C4-2B (cell line): ENCODE data around the gene CTDSPL.

Experiments
- H3K27ac ChIP-seq: fragments of 450-650 bp; 2 replicates; pipeline ENCODE4 v1.5.1; 2017
- ZFX ChIP-seq: fragments of 450-650 bp; IDR thresholded peaks from 2 replicates; pipeline ENCODE4 v1.6.1; 2017
- TF ChIP-seq, protein P1 (sequence below): fragments of 450-650 bp; conservative IDR thresholded peaks from 2 replicates; pipeline ENCODE4 v1.5.1; 2017; ENCODE audit warnings: mild to moderate bottlenecking

The CTDSPL gene

DNA sequence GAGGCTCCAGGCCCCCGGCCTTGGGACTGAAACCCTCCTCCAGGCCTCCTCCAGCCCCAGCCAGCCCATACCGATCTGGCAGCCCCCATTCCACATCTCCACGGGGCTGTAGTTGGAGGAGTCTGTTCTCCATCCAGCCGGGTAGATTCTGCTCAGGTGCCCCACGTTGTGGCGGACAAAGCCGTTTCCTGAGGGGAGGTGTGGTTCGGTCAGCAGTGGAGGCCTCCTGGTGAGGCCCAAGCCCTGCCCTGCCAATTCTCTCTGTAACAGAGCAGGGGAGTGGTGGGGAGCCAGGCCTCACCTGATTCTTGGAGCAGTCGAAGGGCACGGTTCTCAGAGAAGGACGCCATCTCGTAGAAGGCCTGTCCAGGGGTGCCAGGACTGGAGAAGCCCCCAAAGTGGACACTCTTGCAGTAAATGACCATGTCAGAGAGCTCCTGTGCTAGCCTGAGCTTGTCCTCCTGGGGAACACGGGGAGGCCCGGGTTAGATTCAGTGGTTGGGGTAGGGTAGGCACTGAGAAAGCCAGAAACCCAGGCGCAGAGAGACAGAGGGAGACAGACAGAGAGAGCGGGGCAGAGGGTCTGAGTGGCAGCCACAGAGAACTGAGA is 147.4 kb downstream of the CTDSPL start:
- H3K27ac ChIP-seq, result no peak overlapping the region
- TF ChIP-seq, protein P1, sequence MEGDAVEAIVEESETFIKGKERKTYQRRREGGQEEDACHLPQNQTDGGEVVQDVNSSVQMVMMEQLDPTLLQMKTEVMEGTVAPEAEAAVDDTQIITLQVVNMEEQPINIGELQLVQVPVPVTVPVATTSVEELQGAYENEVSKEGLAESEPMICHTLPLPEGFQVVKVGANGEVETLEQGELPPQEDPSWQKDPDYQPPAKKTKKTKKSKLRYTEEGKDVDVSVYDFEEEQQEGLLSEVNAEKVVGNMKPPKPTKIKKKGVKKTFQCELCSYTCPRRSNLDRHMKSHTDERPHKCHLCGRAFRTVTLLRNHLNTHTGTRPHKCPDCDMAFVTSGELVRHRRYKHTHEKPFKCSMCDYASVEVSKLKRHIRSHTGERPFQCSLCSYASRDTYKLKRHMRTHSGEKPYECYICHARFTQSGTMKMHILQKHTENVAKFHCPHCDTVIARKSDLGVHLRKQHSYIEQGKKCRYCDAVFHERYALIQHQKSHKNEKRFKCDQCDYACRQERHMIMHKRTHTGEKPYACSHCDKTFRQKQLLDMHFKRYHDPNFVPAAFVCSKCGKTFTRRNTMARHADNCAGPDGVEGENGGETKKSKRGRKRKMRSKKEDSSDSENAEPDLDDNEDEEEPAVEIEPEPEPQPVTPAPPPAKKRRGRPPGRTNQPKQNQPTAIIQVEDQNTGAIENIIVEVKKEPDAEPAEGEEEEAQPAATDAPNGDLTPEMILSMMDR, result no peak
- TF ChIP-seq ZFX, result no peak

DNA sequence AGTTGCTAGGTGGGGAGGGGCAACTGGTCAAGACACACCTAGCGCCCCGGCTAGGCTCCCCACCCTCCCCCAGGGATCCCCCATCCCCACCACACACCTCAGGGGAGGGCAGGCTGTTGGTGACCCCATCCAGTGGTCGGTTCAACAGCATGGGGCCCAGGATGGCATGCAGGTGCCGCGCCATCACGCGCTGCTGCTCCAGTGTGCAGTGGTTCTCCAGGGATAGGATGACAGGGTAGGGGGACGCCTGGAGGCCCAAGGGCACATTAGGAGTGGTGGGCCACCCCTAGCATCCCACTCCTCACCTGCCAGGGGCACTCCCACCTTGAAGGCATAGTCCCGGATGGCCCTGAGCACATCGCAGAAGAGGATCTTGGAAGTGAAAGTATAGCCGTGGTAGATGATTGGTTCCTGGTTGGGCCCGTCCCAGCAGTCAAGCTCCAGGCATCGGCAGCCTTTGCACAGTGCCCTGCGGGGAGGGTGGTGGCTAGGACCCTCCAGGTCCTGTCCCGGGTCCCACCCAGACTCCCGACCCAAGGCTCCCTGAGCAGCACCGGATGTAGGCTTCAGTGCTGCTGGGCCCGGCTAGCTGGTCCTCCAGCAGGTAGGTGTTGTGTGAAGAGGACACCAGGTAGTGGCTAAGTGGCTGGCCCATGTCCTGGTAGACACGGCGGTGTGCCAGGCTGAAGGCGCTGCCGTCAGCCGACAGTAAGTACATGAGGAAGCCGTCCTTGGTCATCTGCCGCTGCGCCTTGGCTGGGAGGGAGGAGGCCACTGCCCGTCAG is 148.3 kb downstream of the CTDSPL start:
- TF ChIP-seq ZFX, result no peak
- no peak overlapping the region for H3K27ac ChIP-seq

GRCh38 chr3:38011111-38011510 is 149.4 kb downstream of the CTDSPL start:
- TF ChIP-seq, protein P1, result no peak
- TF ChIP-seq ZFX, result no peak
- H3K27ac ChIP-seq, result no peak overlapping the region

GRCh38 chr3:38015485-38015884 is 153.8 kb downstream of the CTDSPL start:
- H3K27ac ChIP-seq, result no peak overlapping the region
- no peak for TF ChIP-seq ZFX
- TF ChIP-seq, protein P1, result no peak

- TF ChIP-seq, protein P1, result no peak
- no peak for TF ChIP-seq ZFX
- H3K27ac ChIP-seq, result no peak overlapping the region
These were observed 154.3 kb downstream of the CTDSPL start for GRCh38 chr3:38015984-38016383.

GRCh38 chr3:38016410-38016809 is 154.7 kb downstream of the CTDSPL start:
- no peak for TF ChIP-seq ZFX
- TF ChIP-seq, protein P1, result no peak
- H3K27ac ChIP-seq, result no peak overlapping the region

DNA sequence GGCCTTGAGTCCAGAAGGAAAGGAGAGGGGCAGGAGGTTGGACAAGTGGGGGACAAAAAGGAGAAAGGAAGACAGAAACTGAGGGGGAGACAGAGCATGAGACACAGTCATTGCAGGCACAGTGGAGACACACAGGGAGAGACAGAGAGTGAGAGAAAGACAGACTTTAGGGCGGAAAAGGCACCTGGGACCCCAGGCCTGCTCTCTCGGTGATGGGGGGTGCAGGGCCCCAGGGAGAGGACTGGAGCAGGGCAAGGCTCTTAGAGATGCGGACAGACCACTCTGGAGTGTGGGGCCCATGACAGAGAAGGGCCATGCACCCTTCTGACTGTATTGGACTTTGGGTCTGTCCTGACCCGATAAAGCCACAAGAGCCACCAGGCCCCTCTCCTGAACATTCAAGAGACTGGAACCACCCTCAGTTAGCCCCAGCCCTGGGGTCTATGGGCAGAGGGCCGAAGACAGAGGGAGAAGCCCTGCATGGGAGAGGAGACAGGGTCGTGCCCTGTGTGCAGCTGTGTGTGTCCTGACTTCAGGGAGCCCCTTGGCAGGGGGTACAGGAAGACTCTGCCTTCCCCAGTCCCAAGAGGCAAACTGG is 155.3 kb downstream of the CTDSPL start:
- TF ChIP-seq ZFX, result no peak
- TF ChIP-seq, protein P1, result no peak
- no peak overlapping the region for H3K27ac ChIP-seq
